Panc1 (cell line): Measurements from ENCODE around the gene TBXA2R. TPM values are rescaled to one million over a fixed set of nuclear protein-coding genes. Genes with fewer than 3 reads are reported as not detected.

ENCODE experiments used
- ATAC-seq: fragments of 200-7000 bp; cut with Tn5 transposase; 2 replicates; pipeline ENCODE4 v1.9.1; 2020; ENCODE audit warnings: mild to moderate bottlenecking, moderate library complexity
- BruUV-seq: library from RNA; stranded (reverse); fragments of 400-500 nt; replicated peaks from 2 replicates; lab custom pipeline; 2021; lab: Mats Ljungman, UMichigan
- CTCF ChIA-PET: fragments of 300-600 bp; sonication (Branson Sonifier 250); formaldehyde crosslinking; loops from one replicate; lab custom pipeline; 2022; ENCODE audit warnings: antibody characterized with exemption; lab: Charles Lee
- POLR2A ChIA-PET: fragments of 300-600 bp; sonication (Branson Sonifier 250); formaldehyde crosslinking; loops from one replicate; lab custom pipeline; 2022; ENCODE audit warnings: antibody characterized with exemption; lab: Charles Lee
- DNase-seq: peaks from one replicate; pipeline ENCODE4 v3.0.0-alpha.2; 2010; ENCODE audit warnings: low read depth, low spot score
- H3K27ac ChIP-seq: 2 replicates; pipeline ENCODE4 v1.5.1; 2011; ENCODE audit warnings: mild to moderate bottlenecking, low read length, inconsistent platforms
- H3K27me3 ChIP-seq: fragments of 200-500 bp; sonication (Bioruptor generic); 2 replicates; pipeline ENCODE4 v1.6.0; 2014; ENCODE audit warnings: low read length, inconsistent platforms; ENCODE audit not compliant: control insufficient read depth, insufficient read depth
- H3K36me3 ChIP-seq: fragments of 200-500 bp; sonication (Bioruptor generic); 2 replicates; pipeline ENCODE4 v1.5.1; 2014; ENCODE audit warnings: inconsistent platforms, mild to moderate bottlenecking, low read length, moderate library complexity; ENCODE audit not compliant: control insufficient read depth, insufficient read depth
- H3K4me1 ChIP-seq: 2 replicates; pipeline ENCODE4 v1.5.1; 2011; ENCODE audit warnings: inconsistent platforms, mild to moderate bottlenecking, low read length, moderate library complexity; ENCODE audit not compliant: control insufficient read depth, insufficient read depth
- H3K4me3 ChIP-seq, 2 experiments: 2 replicates each; pipeline ENCODE4 v1.5.1; 2011 to 2012; ENCODE audit warnings: low read depth in 2 of 2, low read length in 2 of 2, mild to moderate bottlenecking in 2 of 2, inconsistent platforms in 1 of 2, moderate library complexity in 1 of 2
- H3K9me3 ChIP-seq: fragments of 200-500 bp; sonication (Bioruptor generic); 2 replicates; pipeline ENCODE4 v1.5.1; 2014; ENCODE audit warnings: low read depth, mild to moderate bottlenecking, inconsistent platforms, low read length, moderate library complexity; ENCODE audit not compliant: control insufficient read depth, insufficient read depth
- CTCF ChIP-seq: fragments of 450-650 bp; IDR thresholded peaks from 2 replicates; pipeline ENCODE4 v1.5.1; 2017; ENCODE audit warnings: mild to moderate bottlenecking
- POLR2AphosphoS5 ChIP-seq: IDR thresholded peaks from 2 replicates; pipeline ENCODE4 v1.6.1; 2012; ENCODE audit warnings: mild to moderate bottlenecking, low read depth, low read length, moderate library complexity
- REST ChIP-seq, 2 experiments: IDR thresholded peaks; 2 replicates each; pipeline ENCODE4 v1.6.1; 2011 to 2012; ENCODE audit warnings: low read depth in 2 of 2, control low read depth in 1 of 2, low read length in 1 of 2, mild to moderate bottlenecking in 1 of 2, moderate library complexity in 1 of 2; ENCODE audit not compliant: insufficient read depth in 1 of 2
- SIN3A ChIP-seq: IDR thresholded peaks from 2 replicates; pipeline ENCODE4 v1.6.1; 2012; ENCODE audit warnings: low read depth, mild to moderate bottlenecking, low read length, moderate library complexity, borderline replicate concordance; ENCODE audit not compliant: insufficient read depth
- TCF7L2 ChIP-seq: IDR thresholded peaks from 2 replicates; pipeline ENCODE4 v1.6.1; 2011; ENCODE audit warnings: mild to moderate bottlenecking, low read depth, low read length, inconsistent platforms
- in situ Hi-C: cut with HindIII; loops from 2 replicates; pipeline ENCODE4 v1.10.0; 2016; ENCODE audit warnings: low sequenced_read_pairs, low pct_unique_long_range_greater_than_20kb
- intact Hi-C: fragments of 100-400 bp; cut with micrococcal nuclease; formaldehyde crosslinking; loops from one replicate; pipeline ENCODE4 v1.10.0; 2022; ENCODE audit not compliant: unreplicated experiment
- total RNA-seq: library from RNA; stranded (reverse); gene quantifications from one replicate; pipeline ENCODE4 v1.2.1, GENCODE V29; 2021; ENCODE audit not compliant: unreplicated experiment

TBXA2R gene
- total RNA-seq, 1 experiment from 2014 or later: 5.2 TPM

- no peaks in the 10 kb centered on the region for H3K9me3 ChIP-seq
- in situ Hi-C loops (no loop called here), intact Hi-C loops (no loop called here)
- ChIA-PET POLR2A (no interaction called here), CTCF (no interaction called here)
- no peaks in the 10 kb centered on the region for H3K27me3 ChIP-seq
- ATAC-seq (peak; percentile 43), DNase-seq (no peak)
- H3K36me3 ChIP-seq: no peaks in the 10 kb centered on the region
- peaks cover 3% of the 10 kb centered on the region for H3K4me1 ChIP-seq
- no peak overlapping the region for H3K27ac ChIP-seq
- BruUV-seq: no TSS peak
- H3K4me3 ChIP-seq: no peak overlapping the region
- TF ChIP-seq TCF7L2: no peak
- TF ChIP-seq POLR2AphosphoS5: no peak
- no peak for TF ChIP-seq CTCF
- no peak for TF ChIP-seq SIN3A
- no peak for TF ChIP-seq REST (IDR thresholded peaks at IDR 0.05; ENCODE audit: insufficient read depth in 1 of 2, low read depth in 2 of 2, low read length in 1 of 2)
Observed at GRCh38 chr19:3620145-3620816, 13.6 kb upstream of the TBXA2R start.

GRCh38 chr19:3619631-3620012 lies 12.9 kb upstream of the TBXA2R start:
- Histone ChIP-seq H3K27ac (no peak overlapping the region), H3K4me1 (no peaks in the 10 kb centered on the region), H3K27me3 (no peaks in the 10 kb centered on the region), H3K4me3 (no peak overlapping the region), H3K9me3 (no peaks in the 10 kb centered on the region), H3K36me3 (no peaks in the 10 kb centered on the region)
- no TSS peak for BruUV-seq
- in situ Hi-C loops (no loop called here), intact Hi-C loops (no loop called here)
- CTCF ChIA-PET: no interaction called here
- TF ChIP-seq POLR2AphosphoS5: no peak
- POLR2A ChIA-PET: no interaction called here
- DNase-seq (no peak), ATAC-seq (no peak)
